H1 (cell line): ENCODE data around the gene NCK1. TPM values are rescaled to one million over a fixed set of nuclear protein-coding genes. Genes with fewer than 3 reads are reported as not detected.

Source experiments
- CHD7 ChIP-seq: fragments of 300-600 bp; sonication (generic); IDR thresholded peaks from 2 replicates; pipeline ENCODE4 v1.7.1; 2012; ENCODE audit warnings: low read length, moderate library complexity, mild to moderate bottlenecking, inconsistent platforms; ENCODE audit not compliant: insufficient replicate concordance
- CTCF ChIP-seq, 3 experiments: IDR thresholded peaks; 1 replicate in 2 of 3; 2 replicates in 1 of 3; pipeline versions ENCODE4 v1.5.1 to v1.6.1; 2011; ENCODE audit warnings: low read length in 3 of 3, mild to moderate bottlenecking in 3 of 3, inconsistent platforms in 2 of 3, low read depth in 1 of 3, moderate library complexity in 1 of 3; ENCODE audit not compliant: insufficient read depth in 1 of 3; ENCODE audit errors: control extremely low read depth in 1 of 3
- GTF2F1 ChIP-seq: IDR thresholded peaks from 2 replicates; pipeline ENCODE4 v1.6.1; 2012; ENCODE audit warnings: low read depth, low read length, improper control_type of control experiment, borderline replicate concordance
- KDM4A ChIP-seq: IDR thresholded peaks from one replicate; pipeline ENCODE4 v1.7.1; 2012; ENCODE audit warnings: low read depth, mild to moderate bottlenecking, moderate library complexity, low read length, inconsistent platforms; ENCODE audit not compliant: severe bottlenecking
- NRF1 ChIP-seq: IDR thresholded peaks from 2 replicates; pipeline ENCODE4 v1.6.1; 2011; ENCODE audit warnings: mild to moderate bottlenecking, low read depth, low read length, improper control_type of control experiment
- PHF8 ChIP-seq: fragments of 200-600 bp; sonication (generic); conservative IDR thresholded peaks from 2 replicates; pipeline ENCODE4 v1.7.1; 2012; ENCODE audit warnings: low read depth, mild to moderate bottlenecking, inconsistent platforms, low read length, moderate library complexity
- RXRA ChIP-seq: IDR thresholded peaks from 2 replicates; pipeline ENCODE4 v1.6.1; 2011; ENCODE audit warnings: low read depth, mild to moderate bottlenecking, low read length, moderate library complexity; ENCODE audit not compliant: insufficient read depth
- SP2 ChIP-seq: IDR thresholded peaks from 2 replicates; pipeline ENCODE4 v1.6.1; 2012; ENCODE audit warnings: mild to moderate bottlenecking, low read length, inconsistent platforms
- TAF1 ChIP-seq: IDR thresholded peaks from 2 replicates; pipeline ENCODE4 v1.6.1; 2011; ENCODE audit warnings: mild to moderate bottlenecking, low read depth, low read length
- TEAD4 ChIP-seq: IDR thresholded peaks from 2 replicates; pipeline ENCODE4 v1.6.1; 2012; ENCODE audit warnings: low read depth, low read length, inconsistent platforms, mixed read lengths
- polyA plus RNA-seq, 7 experiments: library from polyadenylated mRNA; depleted of rRNA in 3 of 7; stranded (reverse) in 5 of 7; unstranded in 2 of 7; fragments of >200 nt in 5 of 7; fragments of 200-250 nt in 2 of 7; gene quantifications; 1 replicate in 5 of 7; 2 replicates in 1 of 7; 4 replicates in 1 of 7; pipeline versions ENCODE4 v1.2.1 to v1.2.3, GENCODE V29; 2011 to 2013; ENCODE audit warnings: missing spikeins in 2 of 7, mixed read lengths in 2 of 7
- total RNA-seq: library from RNA; stranded (reverse); fragmentation: NEBNext Ultra II Directional; extraction: Animal tissue kit (Norgen Biotek cat#: 25700); gene quantifications from 2 replicates; pipeline ENCODE4 v1.2.1, GENCODE V29; 2021

The NCK1 gene
- total and polyA plus RNA-seq, 2 of the 8 experiments (the other 6 are each of a cell fraction or from before 2014, with no cell fraction given) = 10.0 to 28.5 TPM

DNA sequence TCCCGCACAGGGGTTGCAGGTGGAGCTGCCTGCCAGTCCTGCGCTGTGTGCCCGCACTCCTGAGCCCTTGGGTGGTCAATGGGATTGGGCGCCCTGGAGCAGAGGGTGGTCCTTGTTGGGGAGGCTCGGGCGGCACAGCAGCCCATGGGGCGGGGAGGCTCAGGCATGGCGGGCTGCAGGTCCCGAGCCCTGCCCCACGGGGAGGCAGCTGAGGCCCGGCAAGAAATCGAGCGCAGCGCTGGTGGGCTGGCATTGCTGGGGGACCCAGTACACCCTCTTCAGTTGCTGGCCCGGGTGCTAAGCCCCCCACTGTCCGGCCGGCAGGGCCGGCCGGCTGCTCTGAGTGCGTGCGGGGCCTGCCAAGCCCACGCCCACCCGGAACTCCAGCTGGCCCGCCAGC is 27.9 kb downstream of the NCK1 start (continued):
- TF ChIP-seq CHD7 (no peak), GTF2F1 (no peak), PHF8 (no peak), TAF1 (no peak), TEAD4 (no peak), CTCF (IDR thresholded peaks at IDR 0.05; ENCODE audit: control extremely low read depth in 1 of 3, insufficient read depth in 1 of 3, low read depth in 1 of 3, low read length in 3 of 3) (no peak), KDM4A (no peak), RXRA (no peak), SP2 (no peak), NRF1 (no peak)
- TF ChIP-seq, all 59 proteins: peak for 0
